IMR-90 (cell line): ENCODE results near the gene TSEN34. TPM values are rescaled to one million over a fixed set of nuclear protein-coding genes. Genes with fewer than 3 reads are reported as not detected.

Source experiments
- ATAC-seq: fragments of 200-7000 bp; cut with Tn5 transposase; 2 replicates; pipeline ENCODE4 v1.9.1; 2020; ENCODE audit warnings: low read depth, mild to moderate bottlenecking, moderate library complexity
- BruUV-seq: library from RNA; stranded (reverse); fragments of 400-500 nt; replicated peaks from 2 replicates; lab custom pipeline; 2021; lab: Mats Ljungman, UMichigan
- CTCF ChIA-PET: fragments of 300-600 bp; formaldehyde crosslinking; extraction: SDS; loops from one replicate; lab custom pipeline; 2021; ENCODE audit warnings: antibody characterized with exemption; lab: Yijun Ruan, JAX
- POLR2A ChIA-PET: fragments of 300-600 bp; sonication (Branson Sonifier 250); formaldehyde crosslinking; loops from one replicate; lab custom pipeline; 2022; ENCODE audit warnings: antibody characterized with exemption; ENCODE audit not compliant: unreplicated experiment; lab: Charles Lee
- DNase-seq: peaks from one replicate; pipeline ENCODE4 v3.0.0; 2013
- H2AFZ ChIP-seq: replicated peaks from 2 replicates; pipeline ENCODE3; 2013; ENCODE audit warnings: low read length, mild to moderate bottlenecking; ENCODE audit not compliant: poor library complexity
- H2AK5ac ChIP-seq: 2 replicates; pipeline ENCODE4 v1.6.1; 2013; ENCODE audit warnings: low read depth, low read length, inconsistent platforms
- H2AK9ac ChIP-seq: replicated peaks from 2 replicates; pipeline ENCODE3; 2013; ENCODE audit warnings: mild to moderate bottlenecking, low read depth, low read length, moderate library complexity; ENCODE audit not compliant: poor library complexity
- H2BK120ac ChIP-seq: 2 replicates; pipeline ENCODE4 v1.6.1; 2013; ENCODE audit warnings: low read depth, low read length, inconsistent platforms
- H2BK15ac ChIP-seq: 3 replicates; pipeline ENCODE4 v1.6.1; 2013; ENCODE audit warnings: low read depth, low read length, inconsistent platforms
- H2BK20ac ChIP-seq: 2 replicates; pipeline ENCODE4 v1.6.1; 2013; ENCODE audit warnings: low read depth, mild to moderate bottlenecking, inconsistent platforms, low read length, moderate library complexity
- H2BK5ac ChIP-seq: 2 replicates; pipeline ENCODE4 v1.6.1; 2013; ENCODE audit warnings: mild to moderate bottlenecking, low read depth, low read length, inconsistent platforms; ENCODE audit not compliant: poor library complexity, severe bottlenecking
- H3K14ac ChIP-seq: replicated peaks from 2 replicates; pipeline ENCODE4 v1.6.1; 2013; ENCODE audit warnings: low read depth, low read length, inconsistent platforms
- H3K18ac ChIP-seq: 2 replicates; pipeline ENCODE4 v1.6.1; 2013; ENCODE audit warnings: low read depth, low read length, control low read depth
- H3K23ac ChIP-seq: 2 replicates; pipeline ENCODE4 v1.6.1; 2013; ENCODE audit warnings: low read depth, low read length, inconsistent platforms
- H3K27ac ChIP-seq: 2 replicates; pipeline ENCODE4 v1.5.1; 2013; ENCODE audit warnings: mild to moderate bottlenecking, control low read depth, low read length; ENCODE audit not compliant: insufficient read depth
- H3K27me3 ChIP-seq: 2 replicates; pipeline ENCODE4 v1.6.1; 2013; ENCODE audit warnings: low read length; ENCODE audit not compliant: control insufficient read depth, insufficient read depth
- H3K36me3 ChIP-seq: 2 replicates; pipeline ENCODE4 v1.6.1; 2013; ENCODE audit warnings: low read length, mixed read lengths; ENCODE audit not compliant: control insufficient read depth, insufficient read depth
- H3K4ac ChIP-seq: 2 replicates; pipeline ENCODE4 v1.6.1; 2013; ENCODE audit warnings: low read depth, low read length, inconsistent platforms
- H3K4me1 ChIP-seq: 2 replicates; pipeline ENCODE4 v1.6.1; 2013; ENCODE audit warnings: low read length, mixed read lengths; ENCODE audit not compliant: control insufficient read depth, insufficient read depth
- H3K4me2 ChIP-seq: 2 replicates; pipeline ENCODE4 v1.6.1; 2013; ENCODE audit warnings: low read depth, mild to moderate bottlenecking, control low read depth, low read length, moderate library complexity
- H3K4me3 ChIP-seq: 2 replicates; pipeline ENCODE4 v1.5.1; 2013; ENCODE audit warnings: low read depth, mild to moderate bottlenecking, control low read depth, low read length, moderate library complexity; ENCODE audit not compliant: insufficient read depth
- H3K56ac ChIP-seq: 2 replicates; pipeline ENCODE4 v1.6.1; 2013; ENCODE audit warnings: low read length, inconsistent platforms; ENCODE audit not compliant: insufficient read depth; ENCODE audit errors: extremely low read depth
- H3K79me1 ChIP-seq, 2 experiments: 2 replicates each; pipeline ENCODE4 v1.6.1; 2013; ENCODE audit warnings: low read length in 2 of 2, inconsistent platforms in 1 of 2, low read depth in 1 of 2
- H3K9ac ChIP-seq: 2 replicates; pipeline ENCODE4 v1.6.1; 2013; ENCODE audit warnings: low read depth, low read length, control low read depth
- H3K9me1 ChIP-seq: 2 replicates; pipeline ENCODE4 v1.6.1; 2013; ENCODE audit warnings: low read length, inconsistent platforms; ENCODE audit not compliant: insufficient read depth
- H3K9me3 ChIP-seq: 2 replicates; pipeline ENCODE4 v1.6.1; 2013; ENCODE audit warnings: low read length; ENCODE audit not compliant: control insufficient read depth, insufficient read depth
- H4K20me1 ChIP-seq: 2 replicates; pipeline ENCODE4 v1.6.1; 2013; ENCODE audit warnings: low read length, inconsistent platforms; ENCODE audit not compliant: insufficient read depth
- H4K5ac ChIP-seq: 2 replicates; pipeline ENCODE4 v1.6.1; 2013; ENCODE audit warnings: mild to moderate bottlenecking, low read depth, low read length, control low read depth
- H4K8ac ChIP-seq, 2 experiments: 2 replicates each; pipeline ENCODE4 v1.6.1; 2013; ENCODE audit warnings: low read depth in 2 of 2, low read length in 2 of 2, control low read depth in 1 of 2, inconsistent platforms in 1 of 2
- H4K91ac ChIP-seq: 2 replicates; pipeline ENCODE4 v1.6.1; 2013; ENCODE audit warnings: low read depth, low read length, inconsistent platforms; ENCODE audit not compliant: insufficient read depth
- CEBPB ChIP-seq: IDR thresholded peaks from 2 replicates; pipeline ENCODE4 v1.6.1; 2012; ENCODE audit warnings: low read depth, low read length, improper control_type of control experiment
- CHD1 ChIP-seq: IDR thresholded peaks from 2 replicates; pipeline ENCODE4 v1.6.1; 2012; ENCODE audit warnings: low read depth, low read length, improper control_type of control experiment
- CTCF ChIP-seq: conservative IDR thresholded peaks from 2 replicates; pipeline ENCODE4 v1.5.1; 2012; ENCODE audit warnings: mild to moderate bottlenecking, low read depth, low read length, improper control_type of control experiment
- ELK1 ChIP-seq: fragments of 150-350 bp; IDR thresholded peaks from 2 replicates; pipeline ENCODE4 v1.6.1; 2016; ENCODE audit warnings: low read depth, mild to moderate bottlenecking, low read length, moderate library complexity, borderline replicate concordance
- MAZ ChIP-seq: IDR thresholded peaks from 2 replicates; pipeline ENCODE4 v1.6.1; 2012; ENCODE audit warnings: low read depth, mild to moderate bottlenecking, low read length, improper control_type of control experiment, moderate library complexity, borderline replicate concordance
- MXI1 ChIP-seq: IDR thresholded peaks from 2 replicates; pipeline ENCODE4 v1.6.1; 2012; ENCODE audit warnings: low read depth, mild to moderate bottlenecking, low read length, moderate library complexity, borderline replicate concordance
- POLR2A ChIP-seq: IDR thresholded peaks from 2 replicates; pipeline ENCODE4 v1.6.1; 2012; ENCODE audit warnings: mild to moderate bottlenecking, low read depth, low read length
- RAD21 ChIP-seq: IDR thresholded peaks from 2 replicates; pipeline ENCODE4 v1.6.1; 2012; ENCODE audit warnings: low read length, improper control_type of control experiment
- RCOR1 ChIP-seq: IDR thresholded peaks from 2 replicates; pipeline ENCODE4 v1.6.1; 2012; ENCODE audit warnings: mild to moderate bottlenecking, low read length, improper control_type of control experiment; ENCODE audit not compliant: insufficient replicate concordance
- RFX5 ChIP-seq: IDR thresholded peaks from 2 replicates; pipeline ENCODE4 v1.8.0; 2012; ENCODE audit warnings: low read depth, mild to moderate bottlenecking, low read length, moderate library complexity
- SMC3 ChIP-seq: fragments of 150-350 bp; IDR thresholded peaks from 2 replicates; pipeline ENCODE4 v1.6.1; 2016; ENCODE audit warnings: low read depth, mild to moderate bottlenecking, antibody characterized with exemption, low read length, moderate library complexity
- WGBS, 2 experiments: methylation state at CpG; one replicate each; pipeline versions ENCODE4 v1.1.5 to v1.1.7; 2013; ENCODE audit warnings: missing lambda C conversion rate in 2 of 2; ENCODE audit not compliant: insufficient read length in 1 of 2; ENCODE audit errors: extremely low coverage in 2 of 2; 5-methylcytosine and 5-hydroxymethylcytosine counted together
- dilution Hi-C: fragments of 300-500 bp; cut with HindIII; formaldehyde crosslinking; loops from one replicate; pipeline ENCODE4 v1.14.3; 2018; ENCODE audit warnings: low sequenced_read_pairs; ENCODE audit not compliant: unreplicated experiment
- in situ Hi-C: fragments of 300-500 bp; cut with MboI; formaldehyde crosslinking; loops from 3 replicates; pipeline ENCODE4 v1.14.3; 2019; ENCODE audit warnings: low sequenced_read_pairs, inconsistent platforms, mixed read lengths
- intact Hi-C: fragments of 100-400 bp; cut with micrococcal nuclease; formaldehyde crosslinking; loops from 2 replicates; pipeline ENCODE4 v1.10.0; 2022
- polyA plus RNA-seq, 3 experiments: library from polyadenylated mRNA; depleted of rRNA; stranded (reverse); fragments of >200 nt; gene quantifications; 2 replicates each; pipeline ENCODE4 v1.2.3, GENCODE V29; 2012; ENCODE audit warnings: low replicate concordance in 1 of 3
- total RNA-seq: library from RNA; depleted of rRNA; stranded (reverse); fragments of >200 nt; gene quantifications from 2 replicates; pipeline ENCODE4 v1.2.3, GENCODE V29; 2012

TSEN34 gene
- total and polyA plus RNA-seq, 2 of the 4 experiments (the other 2 are of a cell fraction), result 32.1 to 69.4 TPM

- DNase-seq (no peak), ATAC-seq (no peak)
- no peak overlapping the region for H4K91ac ChIP-seq
- H3K23ac ChIP-seq, result no peak overlapping the region
- H3K9me1 ChIP-seq, result 0 out of 2 replicates have a peak, but pooled peaks cover 3% of the 10 kb centered on the region
- ChIA-PET CTCF (no interaction called here), POLR2A (no interaction called here)
- H2AK5ac ChIP-seq, result no peak overlapping the region
- no peak overlapping the region for H4K5ac ChIP-seq
- H3K18ac ChIP-seq, result no peak overlapping the region
- TF ChIP-seq POLR2A (no peak), RAD21 (no peak), CHD1 (no peak), CEBPB (no peak), CTCF (no peak), RFX5 (no peak), MXI1 (no peak), SMC3 (no peak), RCOR1 (no peak), MAZ (no peak), ELK1 (no peak)
- no peaks in the 10 kb centered on the region for H3K4me1 ChIP-seq
- in situ Hi-C loops, result loop anchor here (25.0 kb wide), 1 partner anchor 1517 kb away; the partner anchor contains the start of gene U2AF2
- no peak overlapping the region for H2BK5ac ChIP-seq
- peaks cover 22 to 46% of the 10 kb centered on the region in 2 experiments for H3K79me1 ChIP-seq
- no peak overlapping the region for H2BK20ac ChIP-seq
- no peak overlapping the region for H2BK15ac ChIP-seq
- peaks cover 37% of the 10 kb centered on the region for H4K20me1 ChIP-seq
- H2AK9ac ChIP-seq, result no peak overlapping the region
- no peak overlapping the region for H3K27ac ChIP-seq
- H3K9me3 ChIP-seq, result no peaks in the 10 kb centered on the region
- peaks cover 80% of the 10 kb centered on the region for H3K36me3 ChIP-seq
- no peak overlapping the region for H3K4me2 ChIP-seq
- no peak overlapping the region for H3K4ac ChIP-seq
- BruUV-seq, result no TSS peak
- no peak overlapping the region for H2AFZ ChIP-seq
- 97% methylated on average over 11 of the region's 28 CpGs; no CpG with 5 or more reads in 1 of the 2 experiments for WGBS, 2 experiments
- no peak overlapping the region for H3K4me3 ChIP-seq
- H3K9ac ChIP-seq, result no peak overlapping the region
- H4K8ac ChIP-seq, result no peak overlapping the region
- intact Hi-C loops, result no loop called here
- H3K14ac ChIP-seq, result no peak overlapping the region
- no peaks in the 10 kb centered on the region for H3K27me3 ChIP-seq
- no peak overlapping the region for H2BK120ac ChIP-seq
- H3K56ac ChIP-seq, result no peak overlapping the region
- dilution Hi-C loops, result no loop called here
Measured at GRCh38 chr19:54145541-54146158, 45.5 kb upstream of the TSEN34 start.
